SKM-1 (cell line): ENCODE measurements around the gene SURF6.
"Not testable (repeated sequence)": the region's sequence is repeated elsewhere in the genome, so short reads cannot be mapped to it uniquely, and the experiment has no call there.

Source experiments
- DNase-seq: peaks from one replicate; lab custom pipeline; 2025; ENCODE audit not compliant: unreplicated experiment; lab: John Stamatoyannopoulos, UW

SURF6 gene

DNA sequence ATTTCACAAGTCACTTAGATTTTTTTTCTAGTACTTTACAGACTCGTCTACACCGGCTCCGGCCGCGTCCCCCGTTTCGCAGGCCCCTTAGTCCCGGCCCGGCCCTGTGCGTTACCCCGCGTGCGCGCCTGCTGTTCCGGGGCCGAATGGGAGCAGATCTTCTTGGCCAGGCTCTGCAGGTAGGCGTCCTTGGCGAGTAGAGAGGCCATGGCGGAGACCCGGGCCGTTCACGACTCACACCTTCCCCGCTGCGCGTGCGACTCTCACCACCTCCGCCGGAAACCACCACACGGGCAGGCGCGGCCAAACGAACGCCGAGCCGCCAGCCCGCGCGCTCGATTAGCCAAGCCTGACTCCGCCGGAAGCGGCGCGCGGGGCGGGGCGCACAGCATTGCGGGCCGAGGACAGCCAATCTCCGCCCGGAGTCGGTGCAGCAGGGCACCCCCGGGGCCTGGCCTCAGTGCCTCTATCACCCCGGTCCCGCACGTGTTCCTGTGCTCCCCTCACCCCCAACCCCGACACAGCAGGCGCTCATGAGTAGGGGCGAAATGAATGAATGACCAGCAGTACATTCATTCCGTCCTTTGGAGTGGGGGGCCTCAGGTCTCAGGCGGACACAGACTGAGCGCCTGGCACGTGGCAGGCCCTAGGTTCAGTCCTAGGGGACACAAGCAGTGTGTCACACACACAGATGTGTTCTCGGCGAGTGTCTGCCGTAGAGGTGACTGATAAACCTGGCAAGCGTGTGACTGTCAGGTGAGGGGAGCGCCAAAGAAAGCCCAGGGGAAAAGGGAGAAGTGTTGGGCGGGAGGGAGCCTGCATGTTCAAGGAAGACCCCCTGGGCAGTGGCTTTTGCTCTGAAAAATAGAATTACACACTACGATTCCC lies at the start of gene SURF6:
Gene SURF6 (minus strand): TSS at position 265 of the 888 bp plus-strand sequence. CDS start 56 bp downstream, at position 209.
- DNase-seq, result peak; percentile 84

DNA sequence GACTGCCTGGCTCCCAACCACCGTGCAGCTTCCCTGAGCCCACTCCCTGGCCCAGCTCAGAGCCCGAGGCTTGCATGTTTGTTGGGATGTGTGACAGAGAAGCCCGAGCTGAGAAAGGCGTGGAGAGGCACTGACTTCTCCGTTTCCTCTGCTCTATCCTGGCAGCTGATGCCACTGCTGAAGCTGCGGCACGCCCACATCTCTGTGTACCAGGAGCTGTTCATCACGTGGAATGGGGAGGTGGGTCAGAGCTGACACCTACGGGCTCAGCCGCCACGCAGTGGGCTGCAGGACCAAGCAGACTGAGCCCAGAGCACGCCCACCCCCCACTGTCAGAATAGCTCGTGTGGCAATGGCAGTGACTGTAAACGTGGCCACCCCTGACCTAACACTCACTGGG lies 49.5 kb upstream of the SURF6 start:
- DNase-seq, result no peak

DNA sequence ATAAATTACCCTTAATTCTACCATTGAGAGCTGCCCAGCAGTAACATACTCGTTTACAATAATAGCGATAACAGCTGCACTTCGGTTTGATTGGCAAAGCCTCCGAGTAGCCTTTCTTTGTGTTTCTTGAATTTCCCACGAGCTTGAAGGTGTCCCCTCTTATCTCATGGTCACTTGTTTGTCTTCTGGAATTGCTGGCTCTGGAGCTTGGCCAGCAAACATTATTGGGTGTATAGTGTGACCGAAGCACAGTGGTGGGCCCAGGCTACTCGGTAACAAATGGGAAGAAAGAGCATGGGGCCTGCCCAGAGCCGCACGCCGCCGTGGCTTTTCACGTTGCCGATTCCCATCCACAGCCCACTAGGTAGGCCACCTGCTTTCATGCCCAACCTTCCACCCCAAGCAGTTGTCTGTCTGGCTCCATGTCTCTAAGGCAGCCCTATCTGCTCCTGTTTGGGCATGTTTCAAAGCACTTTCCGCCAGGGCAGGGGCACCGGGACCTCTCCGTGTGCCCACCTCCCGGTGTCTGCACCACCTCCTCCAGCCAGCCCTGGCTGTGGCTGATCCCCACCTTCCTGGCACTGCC lies 48.8 kb upstream of the SURF6 start:
- no peak for DNase-seq

DNA sequence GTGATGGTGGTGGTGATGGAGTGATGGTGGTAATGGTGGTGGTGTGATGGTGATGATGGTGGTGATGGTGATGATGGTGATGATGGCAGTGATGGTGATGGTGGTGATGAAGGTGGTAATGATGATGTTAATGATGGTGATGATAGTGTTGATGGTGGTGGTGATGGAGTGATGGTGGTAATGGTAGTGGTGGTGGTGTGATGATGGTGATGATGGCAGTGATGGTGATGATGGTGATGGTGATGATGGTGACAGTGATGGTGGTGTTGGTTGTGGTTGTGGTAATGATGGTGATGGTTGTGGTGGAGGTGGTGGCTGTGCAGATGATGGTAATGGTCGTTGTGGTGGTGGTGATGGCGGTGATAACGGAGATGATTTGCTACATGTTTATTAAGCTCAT lies 47.5 kb upstream of the SURF6 start:
- DNase-seq, result no peak

DNA sequence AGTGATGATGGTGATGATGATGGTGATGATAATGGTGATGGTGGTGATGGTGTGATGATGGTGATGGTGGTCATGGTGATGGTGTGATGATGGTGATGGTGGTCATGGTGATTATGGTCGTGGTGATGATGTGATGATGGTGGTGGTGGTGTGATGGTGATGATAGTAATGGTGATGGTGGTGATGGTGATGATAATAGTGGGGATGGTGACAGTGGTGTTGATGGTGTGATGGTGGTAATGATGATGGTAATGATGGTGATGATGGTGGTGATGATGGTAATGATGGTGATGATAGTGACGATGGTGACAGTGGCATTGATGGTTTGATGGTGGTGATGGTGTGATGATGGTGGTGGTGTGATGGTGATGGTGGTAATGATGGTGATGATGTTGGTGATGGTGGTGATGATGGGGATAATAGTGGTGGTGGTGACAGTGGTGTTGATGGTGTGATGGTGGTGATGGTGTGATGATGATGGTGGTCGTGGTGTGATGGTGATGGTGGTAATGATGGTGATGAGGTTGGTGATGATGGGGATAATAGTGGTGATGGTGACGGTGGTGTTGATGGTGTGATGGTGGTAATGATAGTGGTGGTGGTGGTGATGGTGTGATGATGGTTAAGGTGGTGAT lies 46.6 kb upstream of the SURF6 start:
- DNase-seq, result no peak

DNA sequence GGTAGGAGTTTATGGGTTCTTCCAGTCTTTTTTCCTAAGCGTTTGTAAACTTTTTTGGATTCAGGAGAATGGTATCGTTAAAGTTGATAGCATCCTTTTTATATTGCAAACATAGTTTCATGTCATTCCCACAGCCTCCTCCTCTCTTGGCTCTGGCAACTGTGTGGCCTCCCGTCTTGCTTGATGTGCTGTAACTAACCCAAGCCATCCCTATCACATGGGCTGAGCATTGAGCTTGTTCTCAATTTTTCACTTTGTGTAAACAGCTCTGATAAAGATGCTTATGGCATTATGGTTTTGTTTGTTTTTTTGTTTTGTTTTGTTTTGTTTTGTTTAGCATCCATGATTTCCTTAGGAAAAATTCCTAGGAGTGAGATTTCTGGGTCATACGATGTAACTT lies 44.7 kb upstream of the SURF6 start:
- no peak for DNase-seq

DNA sequence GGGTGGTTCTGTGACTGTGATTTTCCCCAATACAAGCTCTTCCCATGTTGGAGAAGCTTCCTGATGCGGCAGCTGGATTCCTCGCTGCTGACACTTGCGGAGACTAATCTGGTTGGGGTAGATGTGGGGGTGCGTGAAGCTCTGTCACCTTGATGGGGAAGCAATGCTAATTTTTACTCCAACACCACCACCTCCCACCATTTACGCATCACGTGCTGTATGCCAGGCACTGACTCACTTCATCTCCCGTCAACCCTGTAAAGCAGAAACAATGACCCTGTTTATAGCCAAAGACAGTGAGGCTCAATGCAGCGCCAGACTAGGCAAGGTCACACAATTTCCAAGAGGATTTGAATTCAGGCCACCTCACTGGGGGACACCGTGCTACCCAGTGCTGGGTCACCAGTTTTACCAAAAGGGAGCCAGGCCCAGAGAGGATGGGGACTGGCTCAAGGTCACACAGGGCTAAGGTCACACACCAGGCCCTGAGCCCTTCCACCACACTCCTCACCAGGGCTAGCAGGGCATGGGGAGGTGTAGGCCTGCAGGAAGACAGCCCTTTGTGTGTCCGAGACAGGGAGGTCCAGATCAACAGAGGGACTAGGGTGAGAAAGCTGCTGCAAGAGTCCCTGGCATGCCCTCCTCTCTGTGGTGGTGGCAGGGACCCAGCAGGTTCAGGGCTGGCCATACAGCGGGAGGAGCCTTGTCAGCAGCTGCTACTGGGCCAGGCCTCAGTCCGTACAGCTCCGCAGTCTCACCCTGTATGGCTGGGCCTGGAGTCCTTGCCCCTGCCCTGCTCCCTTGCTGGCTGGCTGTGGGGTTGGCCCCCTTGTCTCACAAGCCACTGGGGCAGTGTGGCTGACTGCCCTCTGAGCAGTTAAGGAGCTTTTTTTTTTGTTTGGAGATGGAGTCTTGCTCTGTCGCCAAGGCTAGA lies 43.4 kb upstream of the SURF6 start:
- DNase-seq, result no peak

DNA sequence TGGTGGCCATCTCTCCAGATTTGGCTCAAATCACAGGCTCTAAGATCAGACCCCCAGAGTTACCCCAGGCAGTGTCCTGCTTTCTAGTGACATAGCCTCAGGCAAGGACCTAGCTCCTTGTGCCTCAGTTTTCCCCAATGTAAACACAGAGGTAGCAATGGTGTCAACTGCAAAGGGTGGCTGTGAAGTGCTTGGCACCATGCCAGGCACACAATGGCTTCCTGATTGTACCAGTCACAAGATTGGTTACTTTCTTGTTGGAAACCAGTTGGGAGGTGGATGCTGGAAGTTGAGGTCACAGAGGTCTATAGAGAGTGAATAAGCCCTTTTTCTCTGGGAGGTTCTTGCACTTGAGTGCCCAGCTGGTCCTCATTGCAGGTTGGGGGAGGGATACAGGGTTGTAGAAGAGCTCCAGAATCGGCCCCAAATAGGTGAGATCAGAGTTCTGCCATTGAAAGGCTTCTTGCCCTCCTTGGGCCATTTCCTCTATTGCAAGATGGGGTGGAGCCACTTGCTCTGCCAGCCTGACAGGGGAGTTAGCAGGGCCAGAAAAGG lies 42.5 kb upstream of the SURF6 start:
- no peak for DNase-seq

DNA sequence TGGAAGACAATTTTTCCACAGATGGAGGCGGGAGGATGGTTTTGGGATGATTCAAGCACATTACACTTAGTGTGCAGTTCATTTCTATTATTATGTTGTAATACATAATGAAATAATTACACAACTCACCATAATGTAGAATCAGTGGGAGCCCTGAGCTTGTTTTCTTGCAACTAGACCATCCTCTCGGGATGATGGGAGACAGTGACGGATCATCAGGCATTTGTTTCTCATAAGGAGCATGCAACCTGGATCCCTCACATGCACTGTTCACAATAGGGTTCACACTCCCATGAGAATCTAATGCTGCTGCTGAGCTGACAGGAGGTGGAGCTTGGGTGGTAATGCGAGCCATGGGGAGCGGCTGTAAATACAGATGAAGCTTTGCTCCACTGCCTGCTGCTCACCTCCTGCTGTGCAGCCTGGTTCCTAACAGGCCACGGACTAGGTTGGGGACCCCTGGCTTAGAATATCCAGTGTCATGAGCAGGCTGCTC lies 41.8 kb upstream of the SURF6 start:
- DNase-seq, result no peak

DNA sequence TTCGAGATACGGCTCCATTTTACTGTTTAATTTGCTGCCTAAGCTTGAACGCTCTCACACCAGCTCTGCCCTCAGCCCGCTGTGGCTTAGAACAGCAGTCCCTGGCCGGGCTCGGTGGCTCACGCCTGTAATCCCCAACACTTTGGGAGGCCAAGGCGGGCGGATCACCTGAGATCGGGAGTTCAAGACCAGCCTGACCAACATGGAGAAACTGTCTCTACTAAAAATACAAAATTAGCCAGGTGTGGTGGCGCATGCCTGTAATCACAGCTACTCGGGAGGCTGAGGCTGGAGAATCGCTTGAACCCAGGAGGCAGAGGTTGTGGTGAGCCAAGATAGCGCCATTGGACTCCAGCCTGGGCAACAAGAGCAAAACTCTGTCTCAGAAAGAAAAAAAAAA lies 41.3 kb upstream of the SURF6 start:
- not testable (repeated sequence) for DNase-seq

DNA sequence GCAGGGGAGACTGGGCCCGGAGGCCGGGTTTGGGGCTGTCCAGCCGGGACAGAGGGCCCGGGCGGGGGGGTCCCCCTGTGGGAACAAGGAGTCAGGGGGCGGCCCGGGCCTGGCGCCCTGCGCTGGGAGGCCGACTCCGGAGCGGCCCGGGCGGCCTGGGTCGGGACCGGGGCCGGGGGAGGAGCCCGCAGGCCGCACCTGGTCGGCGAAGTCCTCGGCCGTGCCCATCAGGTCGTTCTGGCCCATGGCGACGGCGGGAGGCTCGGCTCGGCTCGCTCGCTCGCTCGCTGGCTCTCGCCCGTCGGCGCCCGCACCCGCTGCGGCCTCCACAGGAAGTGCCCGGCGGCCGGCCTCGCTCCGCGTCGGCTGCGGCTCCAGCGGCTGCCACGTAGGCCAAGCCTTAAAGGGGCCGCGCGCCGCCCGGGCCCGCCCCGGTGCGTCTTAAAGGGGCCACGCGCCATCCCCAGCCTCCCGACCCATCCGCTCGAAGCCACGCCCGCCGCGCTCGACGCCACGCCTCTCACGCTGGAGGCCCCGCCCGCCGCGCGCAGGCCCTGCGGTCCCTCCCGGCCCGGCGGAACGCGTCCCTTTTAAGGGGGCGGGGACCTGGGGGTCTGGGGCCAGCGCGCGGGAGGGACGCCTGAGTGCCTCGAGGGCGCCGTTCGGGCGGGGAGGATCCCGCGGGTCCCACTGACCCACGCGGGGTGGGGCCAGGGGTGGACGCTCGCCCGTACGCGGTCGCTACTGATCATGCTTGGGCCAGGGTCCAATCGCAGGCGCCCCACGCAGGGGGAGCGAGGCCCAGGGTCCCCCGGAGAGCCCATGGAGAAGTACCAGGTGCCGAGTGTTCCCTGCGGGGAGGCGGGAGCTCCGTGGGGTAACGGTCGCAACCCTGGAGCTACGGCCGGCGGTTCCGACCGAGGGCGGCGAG lies 40.0 kb upstream of the SURF6 start, which contains the start of the genes STKLD1 and SURF4:
Gene STKLD1 (plus strand): TSS at position 643 of the 931 bp plus-strand sequence. CDS start 108 bp downstream, at position 751.
Gene SURF4 (minus strand): TSS at position 337 of the 931 bp plus-strand sequence. CDS start 91 bp downstream, at position 246.
- DNase-seq, result peak; percentile 65

DNA sequence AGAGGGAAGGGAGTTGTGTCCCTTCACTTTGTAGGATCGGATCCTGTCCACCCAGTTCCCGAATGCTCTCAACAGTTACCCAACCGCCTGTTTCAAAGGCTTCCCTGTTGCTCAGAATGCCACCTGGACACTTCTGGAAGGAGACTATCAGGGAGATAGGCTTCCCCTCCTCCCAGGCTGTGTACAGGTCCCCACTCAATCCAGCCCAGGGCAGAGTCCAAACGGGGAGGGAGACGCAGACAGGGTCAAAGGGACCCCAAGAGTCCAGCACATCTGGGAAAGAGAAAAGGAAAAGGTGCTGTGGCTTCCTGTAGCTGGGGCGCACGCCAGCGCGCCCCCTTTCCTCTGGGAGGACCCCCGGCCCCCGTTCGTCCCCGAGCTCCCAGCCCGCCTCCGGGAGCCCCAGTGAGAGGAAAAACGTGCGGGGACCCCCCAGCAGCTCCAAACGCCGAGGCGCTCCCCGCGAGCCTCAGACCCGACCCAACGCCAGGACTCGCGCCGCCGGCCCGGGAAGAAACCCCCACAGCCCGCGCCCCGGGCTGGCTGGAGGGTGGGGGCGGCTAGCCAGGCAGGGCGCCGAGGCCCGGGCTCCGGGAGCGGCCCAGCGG lies 39.2 kb upstream of the SURF6 start:
- DNase-seq, result no peak

DNA sequence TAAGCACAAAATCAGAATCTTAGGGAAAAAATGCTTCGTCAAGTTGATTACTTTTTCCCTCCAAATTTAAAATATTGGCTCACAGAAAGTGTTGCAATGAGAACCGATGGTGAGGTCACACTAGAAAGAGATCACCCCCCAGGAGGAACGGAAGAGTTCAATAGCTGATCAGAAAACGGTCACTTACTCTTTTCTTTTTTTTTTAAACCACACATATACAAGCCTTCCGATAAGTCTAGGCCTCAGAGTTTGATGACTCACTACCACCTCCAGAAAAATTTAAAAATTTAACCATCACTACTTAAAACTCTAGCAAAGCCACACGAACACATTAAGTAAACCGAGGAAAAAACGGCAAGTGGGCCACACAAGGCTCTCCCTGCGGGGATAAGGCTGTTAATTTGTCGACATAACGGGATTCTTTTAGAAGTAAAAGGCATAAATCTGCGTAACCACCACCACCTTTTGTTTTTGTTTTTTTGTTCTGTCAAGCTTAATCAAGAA lies 38.7 kb upstream of the SURF6 start:
- DNase-seq, result peak; percentile 37

DNA sequence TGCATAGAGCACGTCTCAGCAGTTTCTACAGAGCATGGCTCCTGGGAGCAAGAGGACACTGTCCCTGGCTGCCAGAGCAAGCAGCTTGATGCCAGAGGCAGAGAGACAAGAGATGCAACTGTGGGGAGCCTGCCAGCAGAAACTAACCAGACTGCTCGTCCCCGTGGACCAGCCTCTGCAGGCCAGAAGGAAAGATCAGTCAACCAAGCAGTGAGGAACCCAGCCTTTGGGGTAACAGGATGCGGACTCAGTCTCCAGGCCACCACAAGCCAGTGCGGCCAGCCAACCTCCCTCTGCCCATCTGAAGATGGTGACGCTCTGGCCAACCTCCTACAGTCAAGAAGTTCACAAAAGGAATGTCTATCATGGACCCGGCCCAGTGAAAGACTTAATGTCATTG lies 36.2 kb upstream of the SURF6 start:
- no peak for DNase-seq

DNA sequence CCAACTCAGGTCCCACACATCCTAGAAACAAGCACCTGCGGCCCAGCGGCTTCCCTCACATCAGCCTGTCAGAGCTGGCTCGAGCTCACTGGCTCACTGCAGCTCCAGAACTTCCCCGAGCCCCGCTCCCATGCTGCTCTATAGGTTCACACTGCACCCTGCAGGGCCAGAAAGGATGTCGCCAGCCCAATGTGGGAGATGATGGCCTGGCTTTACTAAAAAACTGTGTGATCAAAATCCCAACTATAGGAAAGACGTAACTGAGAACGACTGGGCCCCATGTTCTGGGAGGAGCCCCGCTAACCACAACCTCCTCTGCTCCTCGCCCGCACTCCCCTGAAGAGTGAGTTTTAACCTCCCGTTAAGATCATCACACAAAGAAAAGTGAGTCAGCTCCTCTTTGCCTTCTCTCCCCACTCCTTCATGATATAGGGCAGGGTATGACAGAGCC lies 35.3 kb upstream of the SURF6 start:
- DNase-seq, result no peak

DNA sequence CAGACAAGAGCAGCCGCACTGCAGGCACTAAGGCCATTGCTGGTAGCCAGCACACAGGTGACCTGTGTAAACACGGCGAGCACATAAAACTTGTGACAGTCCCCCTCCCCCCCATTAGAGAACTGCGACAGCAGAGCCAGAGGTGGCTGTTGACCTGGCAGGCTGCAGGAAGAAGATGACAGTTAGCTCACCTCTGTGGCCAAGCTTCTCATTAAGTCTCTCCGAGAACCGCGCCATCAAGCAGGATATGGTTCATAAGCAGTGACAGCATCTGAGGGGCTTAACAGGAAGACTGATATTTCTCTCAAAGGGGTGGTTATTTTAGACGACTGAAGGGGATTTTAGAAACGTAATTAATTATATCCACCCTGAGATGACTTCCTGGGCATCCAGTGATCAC lies 34.7 kb upstream of the SURF6 start:
- DNase-seq, result no peak

DNA sequence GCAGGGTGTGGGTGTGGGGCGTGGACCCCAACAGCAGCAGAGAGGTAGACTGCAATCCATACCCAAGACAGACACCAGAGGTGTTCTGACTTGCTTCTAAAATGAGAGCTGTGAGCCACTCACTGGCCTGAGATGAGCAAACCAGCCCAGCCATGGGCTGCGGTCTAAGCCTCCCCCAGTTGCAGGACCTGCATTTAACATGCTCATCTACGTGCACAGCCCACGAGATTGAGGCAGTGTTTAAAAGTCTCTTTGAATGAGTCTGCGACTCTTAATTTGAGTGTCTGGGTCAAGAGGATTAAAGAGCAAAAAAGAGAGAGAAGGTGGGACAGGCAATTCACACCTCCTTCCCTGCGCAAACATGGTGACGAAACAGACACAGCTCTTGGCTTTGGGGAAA lies 33.9 kb upstream of the SURF6 start:
- DNase-seq, result no peak

DNA sequence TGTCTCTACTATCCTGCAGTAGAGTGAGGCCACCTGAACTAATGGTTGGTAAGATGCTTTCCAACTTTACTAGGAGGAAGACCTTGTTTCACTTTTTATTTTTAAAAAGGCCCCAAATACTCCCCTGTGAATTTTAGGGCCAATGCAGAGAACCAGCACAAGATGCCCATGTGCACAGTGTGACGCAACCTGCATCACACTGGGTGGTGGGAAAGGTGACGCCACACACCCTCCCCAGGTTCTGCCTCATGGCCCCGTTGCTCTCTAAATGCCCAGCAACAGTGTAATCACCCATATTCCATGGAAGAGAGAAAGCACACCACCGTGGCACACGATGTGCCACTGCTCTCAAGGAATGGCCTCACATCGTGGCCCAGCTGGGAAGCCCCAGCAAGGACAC lies 33.4 kb upstream of the SURF6 start:
- DNase-seq, result no peak
